HG03342 (cell line): ENCODE data around the gene ITIH3.
"Not testable (repeated sequence)": the region's sequence is repeated elsewhere in the genome, so short reads cannot be mapped to it uniquely, and the experiment has no call there.

ENCODE experiments used
- ATAC-seq: cut with Tn5 transposase; IDR thresholded peaks from one replicate; pipeline ENCODE4 v1.9.1; 2021; ENCODE audit warnings: mild to moderate bottlenecking, moderate library complexity; ENCODE audit not compliant: unreplicated experiment

ITIH3 gene, protein sequence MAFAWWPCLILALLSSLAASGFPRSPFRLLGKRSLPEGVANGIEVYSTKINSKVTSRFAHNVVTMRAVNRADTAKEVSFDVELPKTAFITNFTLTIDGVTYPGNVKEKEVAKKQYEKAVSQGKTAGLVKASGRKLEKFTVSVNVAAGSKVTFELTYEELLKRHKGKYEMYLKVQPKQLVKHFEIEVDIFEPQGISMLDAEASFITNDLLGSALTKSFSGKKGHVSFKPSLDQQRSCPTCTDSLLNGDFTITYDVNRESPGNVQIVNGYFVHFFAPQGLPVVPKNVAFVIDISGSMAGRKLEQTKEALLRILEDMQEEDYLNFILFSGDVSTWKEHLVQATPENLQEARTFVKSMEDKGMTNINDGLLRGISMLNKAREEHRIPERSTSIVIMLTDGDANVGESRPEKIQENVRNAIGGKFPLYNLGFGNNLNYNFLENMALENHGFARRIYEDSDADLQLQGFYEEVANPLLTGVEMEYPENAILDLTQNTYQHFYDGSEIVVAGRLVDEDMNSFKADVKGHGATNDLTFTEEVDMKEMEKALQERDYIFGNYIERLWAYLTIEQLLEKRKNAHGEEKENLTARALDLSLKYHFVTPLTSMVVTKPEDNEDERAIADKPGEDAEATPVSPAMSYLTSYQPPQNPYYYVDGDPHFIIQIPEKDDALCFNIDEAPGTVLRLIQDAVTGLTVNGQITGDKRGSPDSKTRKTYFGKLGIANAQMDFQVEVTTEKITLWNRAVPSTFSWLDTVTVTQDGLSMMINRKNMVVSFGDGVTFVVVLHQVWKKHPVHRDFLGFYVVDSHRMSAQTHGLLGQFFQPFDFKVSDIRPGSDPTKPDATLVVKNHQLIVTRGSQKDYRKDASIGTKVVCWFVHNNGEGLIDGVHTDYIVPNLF

DNA sequence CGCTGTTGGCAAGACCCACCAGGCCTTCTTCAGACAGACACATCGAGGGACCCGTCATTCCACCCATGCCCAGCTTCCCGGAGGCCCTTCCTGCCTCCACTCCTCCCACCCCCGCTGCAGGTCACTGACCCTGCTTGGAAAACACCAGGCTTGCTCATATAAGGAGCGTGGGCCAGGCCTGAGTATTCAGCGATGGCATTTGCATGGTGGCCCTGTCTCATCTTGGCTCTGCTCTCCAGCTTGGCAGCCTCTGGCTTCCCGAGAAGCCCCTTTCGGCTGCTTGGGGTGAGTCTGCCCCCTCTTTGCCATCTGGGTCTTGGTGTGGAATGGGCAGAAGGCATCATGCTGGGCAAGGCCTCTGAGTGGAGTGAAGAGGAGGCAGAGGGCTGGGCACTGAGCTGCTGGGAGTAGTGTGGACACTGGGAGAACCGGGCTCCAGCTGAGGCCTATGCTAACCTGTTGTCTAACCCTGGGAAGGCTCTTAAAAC lies at the start of gene ITIH3:
Gene ITIH3, plus strand, starts transcription at position 185 of the 488 bp plus-strand sequence. Its CDS starts 8 bp downstream, at position 193.
- no peak for ATAC-seq

DNA sequence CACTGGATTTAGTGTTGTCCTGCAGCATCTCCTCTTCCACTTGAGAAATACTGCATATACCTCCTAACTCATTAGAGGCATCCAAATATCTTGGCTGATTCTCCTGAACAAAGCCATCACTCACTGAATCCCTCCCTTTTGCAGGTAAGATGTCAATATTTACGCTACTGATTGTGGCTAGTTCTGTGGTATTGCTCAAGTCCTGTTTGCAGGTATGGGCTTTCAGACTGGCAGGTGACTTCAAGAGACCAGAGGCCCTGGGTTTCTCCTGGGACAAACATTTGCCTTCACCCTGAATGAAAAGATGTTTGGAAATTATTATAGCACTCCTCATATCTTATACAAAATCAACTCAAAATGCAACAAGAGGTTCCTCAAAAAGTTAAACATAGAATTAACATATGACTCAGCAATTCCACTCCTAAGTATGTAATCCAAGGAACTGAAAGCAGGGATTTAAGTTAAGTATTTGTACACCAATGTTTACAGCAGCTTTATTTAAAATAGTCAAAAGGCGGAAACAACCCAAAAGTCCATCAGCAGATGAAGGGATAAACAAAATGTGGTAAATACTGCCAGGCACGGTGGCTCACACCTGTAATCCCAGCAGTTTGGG lies 42.4 kb upstream of the ITIH3 start:
- ATAC-seq: no peak

DNA sequence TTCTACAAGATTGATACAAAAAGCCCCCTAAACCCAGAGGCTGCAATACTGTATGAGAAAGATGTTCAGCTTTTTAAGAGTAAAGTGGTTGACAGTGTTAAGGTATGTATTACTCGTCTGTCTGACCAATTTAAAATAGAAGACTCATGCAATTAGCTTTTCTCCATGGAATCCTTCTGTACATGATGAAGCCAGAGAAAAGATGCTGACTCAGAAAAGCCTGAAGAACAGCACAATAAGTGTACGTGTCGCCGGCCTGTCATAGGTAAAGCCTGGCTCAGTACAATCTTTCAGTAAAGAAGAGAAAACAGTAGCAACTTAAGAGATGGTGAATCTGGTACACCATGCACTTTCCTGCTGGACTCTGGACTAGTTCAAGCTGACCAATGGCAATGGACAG lies 40.2 kb upstream of the ITIH3 start:
- ATAC-seq: no peak

DNA sequence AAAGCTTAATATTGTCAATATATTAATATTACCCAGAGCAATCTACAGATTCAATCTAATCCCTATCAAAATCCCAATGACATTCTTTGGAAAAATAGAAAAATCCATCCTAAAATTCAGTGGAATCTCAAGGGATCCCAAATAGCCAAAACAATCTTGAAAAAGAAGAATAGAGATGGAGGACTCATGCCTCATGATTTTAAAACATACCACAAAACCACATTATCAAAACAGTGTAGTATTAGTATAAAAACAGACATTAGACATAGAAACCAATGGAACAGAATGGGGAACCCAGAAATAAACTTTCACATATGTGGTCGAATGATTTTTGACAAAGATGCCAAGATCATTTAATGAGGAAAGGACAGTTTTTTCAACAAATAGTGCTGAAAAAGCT lies 38.5 kb upstream of the ITIH3 start:
- ATAC-seq: no peak

DNA sequence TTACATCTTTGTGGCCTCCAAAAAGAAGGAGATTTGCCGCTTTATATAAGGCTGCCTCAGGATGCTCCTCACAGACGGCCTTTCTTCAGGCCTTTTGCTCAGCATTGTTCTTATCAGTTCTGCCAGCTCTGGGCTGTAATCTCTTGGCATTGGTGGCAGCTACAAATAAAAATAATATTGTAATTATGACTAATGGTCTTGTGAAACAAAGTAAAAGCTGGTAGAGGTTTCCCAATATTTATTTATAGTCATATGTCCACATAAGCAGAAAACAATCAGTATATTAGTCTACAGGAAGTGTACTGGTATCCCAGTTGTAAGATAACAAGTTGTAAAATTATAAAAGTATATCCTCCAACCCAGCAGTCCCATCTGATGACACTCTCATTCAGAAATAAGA lies 31.1 kb upstream of the ITIH3 start:
- ATAC-seq: no peak

DNA sequence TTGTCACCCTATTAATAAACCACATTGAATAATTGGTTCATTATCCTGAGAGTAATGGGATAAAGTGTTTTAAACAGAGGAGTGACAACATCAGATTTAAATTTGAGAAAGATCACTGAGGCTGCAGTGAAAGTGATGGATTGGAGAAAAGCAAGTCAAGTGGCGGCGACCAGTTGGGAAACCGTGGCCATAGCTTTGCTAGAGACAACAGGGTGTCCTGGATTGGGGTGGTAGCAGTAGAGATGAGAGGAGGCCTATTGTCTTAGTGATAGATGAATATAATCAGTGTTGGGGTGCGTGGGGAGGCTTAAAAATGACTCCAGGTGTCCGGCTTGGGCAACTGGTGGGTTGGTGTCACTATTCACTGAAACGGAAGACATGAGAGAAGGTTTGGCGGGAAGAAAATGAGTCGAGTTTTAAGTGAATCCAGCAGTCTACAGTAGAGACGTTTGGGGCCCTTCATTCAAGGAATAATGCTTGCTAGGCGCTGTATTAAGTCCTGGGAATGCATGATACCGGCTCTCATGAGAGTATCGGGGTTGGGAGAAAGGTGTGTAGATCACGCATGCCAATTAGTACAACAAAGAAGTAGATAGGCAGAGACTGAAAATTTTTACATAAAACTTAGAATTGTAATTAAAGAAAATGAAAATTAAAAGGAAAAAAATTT lies 24.7 kb upstream of the ITIH3 start:
- ATAC-seq: no peak

DNA sequence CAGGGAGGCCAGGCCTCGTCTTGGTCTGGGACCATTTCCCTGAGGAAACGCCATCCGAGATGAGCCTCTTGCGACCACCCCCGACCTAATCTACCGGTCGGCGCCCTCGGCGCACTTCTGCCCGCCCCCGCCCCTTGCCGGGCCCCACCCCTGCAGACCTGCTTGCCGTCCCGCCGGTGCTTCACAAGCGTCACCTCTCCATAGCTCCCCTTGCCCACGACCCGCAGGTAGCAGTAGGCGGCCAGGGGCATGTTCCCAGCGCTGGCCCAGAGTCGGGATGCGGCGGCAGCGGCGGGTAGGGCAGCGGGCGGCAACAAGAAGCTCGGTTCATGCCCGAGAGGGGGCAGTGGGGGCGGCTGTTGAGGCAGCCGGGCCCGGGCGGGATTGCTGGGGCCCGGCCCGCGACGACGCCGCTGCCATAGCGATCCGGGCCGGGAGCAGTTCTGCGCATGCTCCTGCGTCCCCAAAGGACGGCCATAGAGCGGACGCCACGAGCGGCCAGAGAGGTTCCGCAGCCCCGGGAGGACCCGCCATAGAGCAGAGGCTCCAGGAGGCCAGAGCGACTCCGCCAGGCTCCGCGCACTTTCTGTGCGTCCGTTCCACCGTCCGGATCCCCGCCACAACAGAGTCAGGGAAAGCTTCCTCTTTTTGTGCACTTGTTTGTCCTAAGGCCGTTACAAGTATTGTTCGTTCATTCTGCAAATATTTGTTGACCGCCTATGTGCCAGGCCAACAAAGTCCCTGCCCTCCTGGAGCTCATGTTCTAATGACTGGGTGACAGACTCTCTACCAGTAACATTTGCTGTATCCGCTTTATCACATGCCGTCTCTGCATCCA lies 23.9 kb upstream of the ITIH3 start, which contains the start of gene NEK4:
Gene NEK4, minus strand, starts transcription at position 445 of the 838 bp plus-strand sequence. Its CDS starts 194 bp downstream, at position 251.
- ATAC-seq: peak; percentile 91

DNA sequence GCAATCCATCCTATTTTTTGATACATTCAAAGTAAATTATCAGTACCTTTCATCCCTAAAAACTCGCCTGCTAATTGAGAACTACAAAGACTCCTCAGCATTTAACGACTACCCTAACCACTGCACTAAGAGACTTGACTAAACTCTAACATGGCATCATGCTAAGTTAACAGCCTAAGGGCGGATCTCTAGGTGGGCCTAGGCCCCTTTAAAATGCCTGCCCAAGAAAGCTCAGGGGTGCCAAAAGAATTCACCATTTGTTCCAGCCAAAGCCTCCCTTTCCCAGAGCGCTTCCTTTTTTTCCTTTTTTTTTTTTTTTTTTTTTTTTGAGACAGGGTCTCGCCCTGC lies 23.3 kb upstream of the ITIH3 start:
- ATAC-seq: peak; percentile 10

DNA sequence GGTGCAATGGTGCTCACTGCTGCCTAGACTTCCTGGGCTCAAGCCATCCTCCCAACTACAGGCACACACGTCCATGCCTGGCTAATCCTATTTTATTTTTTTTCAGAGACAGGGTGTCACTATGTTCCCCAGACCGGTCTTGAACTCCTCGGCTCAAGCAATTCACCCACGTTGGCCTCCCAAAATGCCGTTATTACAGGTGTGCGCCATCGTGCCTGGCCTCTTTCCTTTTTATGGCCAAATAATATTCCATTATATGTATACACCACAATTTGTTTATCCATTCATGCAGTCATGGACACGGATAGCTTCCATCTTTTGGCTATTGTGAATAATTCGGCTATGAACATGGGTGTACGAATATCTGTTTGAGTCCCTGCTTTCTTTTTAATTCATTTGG lies 22.9 kb upstream of the ITIH3 start:
- ATAC-seq: no peak

DNA sequence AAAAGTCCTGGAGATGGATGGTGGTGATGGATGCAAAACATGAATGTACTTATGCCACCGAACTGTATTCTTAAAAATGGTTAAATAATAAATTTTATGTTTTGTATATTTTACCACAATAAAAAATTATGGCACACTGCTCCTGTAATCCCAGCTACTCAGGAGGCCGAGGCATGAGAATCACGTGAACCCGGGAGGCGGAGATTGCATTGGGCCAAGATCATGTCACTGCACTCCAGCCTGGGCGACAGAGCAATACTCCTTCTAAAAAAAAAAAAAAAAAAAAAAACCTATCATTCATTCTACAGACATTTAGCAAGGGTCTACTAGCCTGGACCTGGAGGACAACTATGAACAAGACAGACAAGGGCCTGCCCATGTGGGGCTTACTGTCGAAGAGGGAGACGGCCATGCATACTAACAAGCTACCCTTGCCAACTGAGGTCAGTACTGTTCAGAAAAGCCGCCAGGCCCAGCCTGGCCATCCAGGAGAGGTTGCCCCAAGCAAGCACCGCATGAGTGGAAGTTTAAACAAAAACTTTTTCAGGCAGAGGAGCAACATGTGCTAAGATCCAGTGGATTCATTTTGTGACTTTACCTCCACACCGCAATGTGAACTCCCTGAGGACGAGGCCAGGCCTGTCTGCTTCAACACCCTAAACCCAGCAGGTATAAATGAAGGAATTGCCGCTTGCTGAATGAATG lies 21.1 kb upstream of the ITIH3 start:
- ATAC-seq: no peak

DNA sequence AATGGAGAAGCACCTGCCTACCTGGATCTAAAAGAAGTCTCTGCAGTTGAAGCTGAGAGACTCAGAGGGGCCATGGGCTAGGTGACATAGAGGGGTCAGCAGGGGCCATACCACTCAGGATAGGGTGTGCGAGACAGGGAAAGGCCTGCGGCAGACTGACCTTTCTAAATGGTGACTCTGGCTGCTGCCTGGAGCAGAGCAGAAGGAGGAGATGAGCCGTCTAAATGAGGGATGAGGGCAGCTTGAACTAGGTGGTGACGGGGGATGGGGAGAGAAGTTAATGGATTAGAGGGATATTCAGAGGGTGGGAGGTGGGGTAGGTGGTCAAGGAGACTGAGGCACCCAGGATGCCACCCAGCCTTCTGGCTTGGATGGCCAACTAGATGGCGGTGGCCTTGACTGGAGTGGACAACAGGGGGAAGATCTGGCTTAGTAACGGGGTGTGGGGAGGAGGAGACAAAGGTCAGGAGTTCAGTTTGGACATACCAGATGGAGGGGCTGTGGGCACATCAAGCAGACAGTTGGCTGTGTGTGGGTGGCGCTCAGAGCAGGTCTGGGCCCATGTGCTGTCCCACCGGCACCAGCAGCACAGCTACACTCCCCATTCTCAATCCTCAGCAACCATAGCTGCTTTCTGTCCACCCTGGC lies 20.4 kb upstream of the ITIH3 start:
- no peak for ATAC-seq

DNA sequence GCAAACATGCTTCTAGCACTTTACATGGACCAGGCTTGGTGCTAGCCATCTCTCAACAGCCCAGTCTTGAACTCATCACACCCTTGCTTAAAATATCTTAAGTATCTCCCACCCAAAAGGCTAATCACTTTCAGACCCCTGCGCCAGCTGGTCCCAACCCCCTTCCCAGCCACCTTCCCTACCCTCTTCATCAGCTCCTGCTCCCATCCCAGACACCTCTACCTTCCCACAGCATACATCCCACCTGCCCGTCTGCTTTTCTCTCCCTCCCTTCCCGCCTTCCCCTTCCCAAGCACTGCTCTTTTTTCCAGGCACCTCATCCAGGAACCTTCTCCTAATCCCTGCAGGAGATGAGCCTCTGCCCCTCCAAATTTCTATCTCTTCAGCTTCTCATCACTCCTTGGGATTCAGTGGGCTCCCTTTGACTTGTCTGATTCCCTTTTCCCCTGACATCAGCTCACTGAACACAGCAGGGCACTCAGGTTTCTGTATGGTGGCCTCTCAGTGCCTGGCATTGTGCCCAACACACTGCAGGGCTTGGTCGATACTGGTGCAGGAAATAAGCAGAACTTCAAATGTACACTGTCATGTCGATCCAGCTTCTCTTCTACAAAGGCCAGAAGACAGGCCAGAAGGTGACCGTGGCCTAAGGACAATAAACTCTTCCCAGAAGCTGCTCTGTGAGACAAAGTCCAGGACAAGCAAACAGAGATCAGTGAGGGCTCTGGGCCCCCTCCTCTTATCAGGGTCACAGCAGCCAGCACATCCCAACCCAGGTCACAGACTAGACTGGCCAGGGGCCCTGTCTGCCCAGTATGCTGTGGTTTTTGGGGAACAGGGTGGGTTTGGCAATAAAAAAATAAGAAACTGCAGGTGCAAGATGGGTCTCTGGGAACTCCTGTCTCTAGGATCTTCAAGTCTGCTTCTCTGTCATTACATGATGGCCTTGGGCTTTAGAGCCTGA lies 19.4 kb upstream of the ITIH3 start:
- ATAC-seq: no peak

DNA sequence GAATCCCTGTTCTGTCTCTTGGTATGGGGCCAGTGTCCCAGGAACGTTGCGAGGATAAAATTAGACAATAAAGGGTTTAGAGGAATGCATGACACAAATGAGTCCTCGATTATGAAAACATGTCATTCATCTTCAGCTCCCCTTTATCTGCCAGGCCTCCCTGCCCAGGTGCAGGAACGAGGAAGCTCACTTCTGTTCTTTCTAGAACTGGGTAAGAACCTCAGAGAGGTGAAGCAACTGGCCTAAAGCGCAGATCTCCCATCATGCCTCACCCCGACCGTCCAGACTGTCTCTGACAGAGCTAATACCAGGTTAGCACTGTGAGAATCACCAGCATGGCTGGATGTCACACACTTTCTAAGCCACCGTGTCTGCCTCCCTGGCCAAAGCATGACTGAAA lies 18.7 kb upstream of the ITIH3 start:
- no peak for ATAC-seq

DNA sequence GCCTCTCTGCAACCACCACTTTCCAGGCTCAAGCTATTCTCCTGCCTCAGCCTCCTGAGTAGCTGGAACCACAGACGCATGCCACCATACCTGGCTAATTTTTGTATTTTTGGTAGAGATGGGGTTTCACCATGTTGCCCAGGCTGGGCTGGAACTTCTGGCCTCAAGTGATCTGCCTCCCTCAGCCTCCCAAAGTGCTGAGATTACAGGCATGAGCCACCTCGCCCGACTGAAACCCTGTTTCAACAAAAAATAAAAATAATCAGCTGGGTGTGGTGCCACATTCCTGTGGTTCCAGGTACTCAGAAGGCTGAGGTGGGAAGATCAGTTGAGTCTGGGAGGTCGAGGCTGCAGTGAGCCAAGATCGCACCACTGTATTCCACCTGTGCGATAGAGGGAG lies 18.1 kb upstream of the ITIH3 start:
- ATAC-seq: not testable (repeated sequence)

DNA sequence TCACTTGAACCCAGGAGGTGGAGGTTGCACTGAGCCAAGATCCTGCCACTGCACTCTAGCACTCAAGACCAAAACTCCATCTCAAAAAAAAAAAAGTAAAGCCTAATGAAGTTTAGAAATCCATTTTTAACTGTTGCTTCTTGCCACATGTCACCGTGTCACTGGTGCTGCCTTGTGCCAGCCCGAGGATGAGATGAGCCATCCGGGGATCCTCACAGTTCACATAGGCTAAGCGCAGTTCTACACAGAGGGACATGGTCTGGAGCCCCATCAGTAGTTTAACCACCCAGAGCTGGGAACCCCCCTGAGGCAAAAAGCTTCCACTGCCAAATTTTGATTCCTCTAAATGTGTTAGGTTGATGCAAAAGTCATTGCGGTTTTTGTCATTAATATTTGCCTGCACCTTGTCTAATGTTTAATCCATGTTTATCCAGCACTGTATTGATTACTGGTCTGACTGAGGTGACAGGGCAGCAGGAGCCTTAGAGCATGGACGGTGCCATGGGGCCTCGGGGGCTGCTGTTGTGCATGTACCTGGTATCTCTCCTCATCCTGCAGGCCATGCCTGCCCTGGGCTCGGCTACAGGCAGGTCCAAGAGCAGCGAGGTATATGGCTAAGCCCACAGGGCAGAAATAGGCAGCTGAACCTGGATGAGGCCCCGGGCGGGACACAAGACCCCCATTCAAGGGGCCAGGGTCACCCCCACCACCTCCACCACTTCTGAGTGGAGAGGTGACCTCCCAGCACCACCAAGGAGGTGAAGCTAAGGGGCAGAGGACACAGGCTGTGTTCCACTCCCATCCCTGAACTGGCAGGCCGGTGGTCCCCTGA lies 17.3 kb upstream of the ITIH3 start, which contains the start of gene ITIH1:
Gene ITIH1, plus strand, starts transcription at position 473 of the 832 bp plus-strand sequence. Its CDS starts 17 bp downstream, at position 490.
- ATAC-seq: no peak

DNA sequence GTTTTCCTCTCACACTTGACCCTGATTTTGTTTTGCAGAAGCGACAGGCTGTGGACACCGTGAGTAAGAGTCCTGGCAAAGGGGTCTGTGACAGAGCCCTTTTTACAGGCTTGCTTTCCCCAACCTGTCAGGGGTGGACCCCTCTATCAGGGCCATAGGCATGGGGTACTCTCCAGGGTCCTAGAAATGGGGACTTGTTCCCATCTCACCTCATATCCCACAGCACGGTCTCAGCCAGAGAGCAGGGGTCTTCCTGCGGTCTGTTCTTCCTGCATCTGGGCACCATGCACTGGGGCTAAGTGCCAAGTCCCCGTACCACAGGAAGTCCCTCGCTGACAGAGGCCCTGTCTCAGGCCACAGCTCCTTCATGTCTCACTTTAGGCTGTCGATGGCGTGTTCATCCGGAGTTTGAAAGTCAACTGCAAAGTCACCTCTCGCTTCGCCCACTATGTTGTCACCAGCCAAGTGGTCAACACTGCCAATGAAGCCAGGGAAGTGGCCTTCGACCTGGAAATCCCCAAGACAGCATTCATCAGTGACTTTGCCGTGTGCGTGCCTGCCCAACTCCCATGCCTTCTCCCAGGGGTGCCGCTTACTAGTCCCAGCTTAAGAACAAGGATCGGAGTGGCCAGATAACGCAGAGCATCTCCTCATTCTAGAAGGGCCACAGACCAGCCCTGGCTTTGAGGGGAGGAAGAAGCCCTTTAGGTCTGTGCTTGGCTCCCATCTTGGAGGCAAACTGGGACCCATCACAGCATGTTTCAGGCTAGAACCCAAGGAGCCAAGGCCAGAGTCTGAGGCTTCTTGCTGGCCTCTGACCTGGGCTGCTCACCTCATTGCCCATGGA lies 16.4 kb upstream of the ITIH3 start:
- no peak for ATAC-seq
